Measurements from ENCODE around the gene CEP295NL.

- TF ChIP-seq CTCF (IDR thresholded peaks at IDR 0.05) (no peak), POLR2A (IDR thresholded peaks at IDR 0.05) (no peak)
These were observed 7.7 kb upstream of the CEP295NL start for GRCh38 chr17:78910497-78911284.
